ENCODE measurements around the gene SLC12A7. TPM values are rescaled to one million over a fixed set of nuclear protein-coding genes. Genes with fewer than 3 reads are reported as not detected.

The SLC12A7 gene
- total RNA-seq, 1 donor from 2014 or later: 30.5 TPM

- H3K4me3 Mint-ChIP-seq (ENCODE audit: unreplicated experiment): no peak overlapping the region
- Histone ChIP-seq H3K4me1 (ENCODE audit: insufficient read depth, low read length) (no peaks in the 10 kb centered on the region), H3K79me2 (ENCODE audit: insufficient read depth, low read length) (no peaks in the 10 kb centered on the region), H3K9me3 (ENCODE audit: insufficient read depth, low read depth, low read length) (no peaks in the 10 kb centered on the region), H4K20me1 (ENCODE audit: insufficient read depth, low read length) (no peaks in the 10 kb centered on the region), H2AFZ (ENCODE audit: low read depth, low read length) (no peak overlapping the region), H3K27me3 (ENCODE audit: insufficient read depth, low read length) (peaks cover 5% of the 10 kb centered on the region), H3K27ac (ENCODE audit: low read depth, low read length) (no peak overlapping the region), H3K9ac (ENCODE audit: low read length) (no peak overlapping the region), H3K4me2 (ENCODE audit: low read length) (no peak overlapping the region), H3K4me3 (ENCODE audit: insufficient read depth, low read depth, low read length) (no peak overlapping the region), H3K36me3 (ENCODE audit: insufficient read depth, low read length) (no peaks in the 10 kb centered on the region)
- peaks cover 16% of the 10 kb centered on the region for H3K4me1 Mint-ChIP-seq (ENCODE audit: low read depth, unreplicated experiment)
- no peaks in the 10 kb centered on the region for H3K9me3 Mint-ChIP-seq (ENCODE audit: unreplicated experiment)
- H3K27me3 Mint-ChIP-seq (ENCODE audit: low read depth, unreplicated experiment): peaks cover 3% of the 10 kb centered on the region
- no peak for TF ChIP-seq EZH2 (IDR thresholded peaks at IDR 0.05; ENCODE audit: insufficient read depth, low read length)
- no peak for TF ChIP-seq CTCF (IDR thresholded peaks at IDR 0.05; ENCODE audit: insufficient read depth, low read depth, low read length)
- H3K36me3 Mint-ChIP-seq (ENCODE audit: low read depth, unreplicated experiment): peaks cover 9% of the 10 kb centered on the region
- H3K27ac Mint-ChIP-seq (ENCODE audit: unreplicated experiment): no peak overlapping the region
- no peak for FAIRE-seq
- DNase-seq (ENCODE audit: low read depth): no peak
Observed at GRCh38 chr5:1095302-1095989, 16.4 kb downstream of the SLC12A7 start.

- Histone ChIP-seq H4K20me1 (ENCODE audit: insufficient read depth, low read length) (no peaks in the 10 kb centered on the region), H3K4me3 (ENCODE audit: insufficient read depth, low read depth, low read length) (no peak overlapping the region), H2AFZ (ENCODE audit: low read depth, low read length) (no peak overlapping the region), H3K36me3 (ENCODE audit: insufficient read depth, low read length) (no peaks in the 10 kb centered on the region), H3K27ac (ENCODE audit: low read depth, low read length) (no peak overlapping the region), H3K9ac (ENCODE audit: low read length) (no peak overlapping the region), H3K4me1 (ENCODE audit: insufficient read depth, low read length) (no peaks in the 10 kb centered on the region), H3K9me3 (ENCODE audit: insufficient read depth, low read depth, low read length) (no peaks in the 10 kb centered on the region), H3K27me3 (ENCODE audit: insufficient read depth, low read length) (peaks cover 5% of the 10 kb centered on the region), H3K4me2 (ENCODE audit: low read length) (no peak overlapping the region), H3K79me2 (ENCODE audit: insufficient read depth, low read length) (no peaks in the 10 kb centered on the region)
- no peak for DNase-seq (ENCODE audit: low read depth)
- Mint-ChIP-seq H3K27me3 (ENCODE audit: low read depth, unreplicated experiment) (peaks cover 5% of the 10 kb centered on the region), H3K27ac (ENCODE audit: unreplicated experiment) (no peak overlapping the region), H3K4me3 (ENCODE audit: unreplicated experiment) (no peak overlapping the region), H3K9me3 (ENCODE audit: unreplicated experiment) (no peaks in the 10 kb centered on the region), H3K36me3 (ENCODE audit: low read depth, unreplicated experiment) (peaks cover 11% of the 10 kb centered on the region), H3K4me1 (ENCODE audit: low read depth, unreplicated experiment) (peaks cover 11% of the 10 kb centered on the region)
- TF ChIP-seq EZH2 (IDR thresholded peaks at IDR 0.05; ENCODE audit: insufficient read depth, low read length) (no peak), CTCF (IDR thresholded peaks at IDR 0.05; ENCODE audit: insufficient read depth, low read depth, low read length) (no peak)
- FAIRE-seq: no peak
Observed at GRCh38 chr5:1094670-1095190, 17.1 kb downstream of the SLC12A7 start.

- Histone ChIP-seq H3K79me2 (ENCODE audit: insufficient read depth, low read length) (no peaks in the 10 kb centered on the region), H3K9ac (ENCODE audit: low read length) (no peak overlapping the region), H3K9me3 (ENCODE audit: insufficient read depth, low read depth, low read length) (no peaks in the 10 kb centered on the region), H3K36me3 (ENCODE audit: insufficient read depth, low read length) (no peaks in the 10 kb centered on the region), H3K4me1 (ENCODE audit: insufficient read depth, low read length) (no peaks in the 10 kb centered on the region), H2AFZ (ENCODE audit: low read depth, low read length) (no peak overlapping the region), H3K4me2 (ENCODE audit: low read length) (no peak overlapping the region), H3K4me3 (ENCODE audit: insufficient read depth, low read depth, low read length) (no peak overlapping the region), H4K20me1 (ENCODE audit: insufficient read depth, low read length) (no peaks in the 10 kb centered on the region), H3K27ac (ENCODE audit: low read depth, low read length) (no peak overlapping the region), H3K27me3 (ENCODE audit: insufficient read depth, low read length) (peaks cover 2% of the 10 kb centered on the region)
- peaks cover 7% of the 10 kb centered on the region for H3K4me1 Mint-ChIP-seq (ENCODE audit: low read depth, unreplicated experiment)
- DNase-seq (ENCODE audit: low read depth): no peak
- peaks cover 11% of the 10 kb centered on the region for H3K36me3 Mint-ChIP-seq (ENCODE audit: low read depth, unreplicated experiment)
- H3K27ac Mint-ChIP-seq (ENCODE audit: unreplicated experiment): no peak overlapping the region
- no peaks in the 10 kb centered on the region for H3K9me3 Mint-ChIP-seq (ENCODE audit: unreplicated experiment)
- no peak for FAIRE-seq
- no peak overlapping the region for H3K4me3 Mint-ChIP-seq (ENCODE audit: unreplicated experiment)
- TF ChIP-seq EZH2 (IDR thresholded peaks at IDR 0.05; ENCODE audit: insufficient read depth, low read length): no peak
- no peak for TF ChIP-seq CTCF (IDR thresholded peaks at IDR 0.05; ENCODE audit: insufficient read depth, low read depth, low read length)
- H3K27me3 Mint-ChIP-seq (ENCODE audit: low read depth, unreplicated experiment): peaks cover 7% of the 10 kb centered on the region
Observed at GRCh38 chr5:1093361-1093760, 18.5 kb downstream of the SLC12A7 start.

Measured in astrocyte (in vitro differentiated cells and primary cell).